Naive B cell (primary cell): ENCODE data around the gene OVCH2. TPM values are rescaled to one million over a fixed set of nuclear protein-coding genes. Genes with fewer than 3 reads are reported as not detected.
"Not testable (repeated sequence)": the region's sequence is repeated elsewhere in the genome, so short reads cannot be mapped to it uniquely, and the experiment has no call there.

ENCODE experiments used
- ATAC-seq, 2 donors: fragments of 150-1000 bp; cut with Tn5 transposase; 2 replicates each; pipeline ENCODE4 v1.10.0; 2021; ENCODE audit warnings: low read depth in 2 of 2, mild to moderate bottlenecking in 2 of 2, moderate library complexity in 2 of 2
- DNase-seq: peaks from one replicate; pipeline ENCODE4 v3.0.0; 2022
- H3K27ac Mint-ChIP-seq, 6 donors: one replicate each; pipeline ENCODE4 v1.8.0; 2020 to 2022; ENCODE audit warnings: mild to moderate bottlenecking in 6 of 6, mixed read lengths in 6 of 6, moderate library complexity in 5 of 6, inconsistent platforms in 2 of 6
- H3K27me3 Mint-ChIP-seq, 3 donors: one replicate each; pipeline ENCODE4 v1.8.0; 2021 to 2022; ENCODE audit warnings: mixed read lengths in 3 of 3, mild to moderate bottlenecking in 1 of 3
- H3K36me3 Mint-ChIP-seq, 2 donors: one replicate each; pipeline ENCODE4 v1.8.0; 2020 to 2022; ENCODE audit warnings: mixed read lengths in 2 of 2, inconsistent platforms in 1 of 2, mild to moderate bottlenecking in 1 of 2
- H3K4me1 Mint-ChIP-seq, 3 donors: one replicate each; pipeline ENCODE4 v1.8.0; 2020 to 2022; ENCODE audit warnings: mixed read lengths in 3 of 3, inconsistent platforms in 1 of 3, mild to moderate bottlenecking in 1 of 3, moderate library complexity in 1 of 3
- H3K4me3 Mint-ChIP-seq, 8 donors: one replicate each; pipeline ENCODE4 v1.8.0; 2020 to 2022; ENCODE audit warnings: mild to moderate bottlenecking in 8 of 8, mixed read lengths in 8 of 8, moderate library complexity in 8 of 8, inconsistent platforms in 2 of 8
- H3K9me3 Mint-ChIP-seq, 7 donors: one replicate each; pipeline ENCODE4 v1.8.0; 2020 to 2022; ENCODE audit warnings: mixed read lengths in 7 of 7, mild to moderate bottlenecking in 5 of 7, inconsistent platforms in 2 of 7, moderate library complexity in 1 of 7
- polyA plus RNA-seq, 6 donors: library from polyadenylated mRNA; unstranded; fragments of 300-500 nt; fragmentation: Illumina TruSeq; gene quantifications; one replicate each; pipeline ENCODE4 v1.2.3, GENCODE V29; 2021; ENCODE audit warnings: low read depth in 6 of 6

Gene OVCH2, protein sequence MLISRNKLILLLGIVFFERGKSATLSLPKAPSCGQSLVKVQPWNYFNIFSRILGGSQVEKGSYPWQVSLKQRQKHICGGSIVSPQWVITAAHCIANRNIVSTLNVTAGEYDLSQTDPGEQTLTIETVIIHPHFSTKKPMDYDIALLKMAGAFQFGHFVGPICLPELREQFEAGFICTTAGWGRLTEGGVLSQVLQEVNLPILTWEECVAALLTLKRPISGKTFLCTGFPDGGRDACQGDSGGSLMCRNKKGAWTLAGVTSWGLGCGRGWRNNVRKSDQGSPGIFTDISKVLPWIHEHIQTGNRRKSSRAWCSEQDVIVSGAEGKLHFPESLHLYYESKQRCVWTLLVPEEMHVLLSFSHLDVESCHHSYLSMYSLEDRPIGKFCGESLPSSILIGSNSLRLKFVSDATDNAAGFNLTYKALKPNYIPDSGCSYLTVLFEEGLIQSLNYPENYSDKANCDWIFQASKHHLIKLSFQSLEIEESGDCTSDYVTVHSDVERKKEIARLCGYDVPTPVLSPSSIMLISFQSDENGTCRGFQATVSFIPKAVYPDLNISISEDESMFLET
- not detected for polyA plus RNA-seq

DNA sequence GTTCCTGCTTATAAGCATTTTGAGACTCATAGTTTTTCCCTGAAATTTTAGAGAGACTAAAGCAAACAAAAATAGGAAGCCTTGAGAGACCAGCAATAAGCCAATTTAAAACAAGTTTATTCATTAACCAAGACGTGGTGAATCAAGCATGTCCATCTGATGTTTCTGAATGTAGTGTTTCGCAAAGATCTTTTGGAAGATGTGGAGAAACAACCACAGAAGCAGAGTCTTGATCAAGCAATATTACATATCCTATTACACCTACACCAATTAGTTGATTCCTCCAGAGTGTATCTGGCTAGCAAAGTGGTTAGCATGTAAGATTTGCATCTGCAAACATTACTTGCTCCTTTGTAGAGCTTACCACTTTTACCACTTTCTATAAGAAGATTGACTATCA lies at the start of gene OVCH2:
OVCH2 (minus strand) TSS at position 101 of the 400 bp plus-strand sequence; CDS start at position 18, 83 bp downstream.
- Mint-ChIP-seq H3K27ac (no peak within 1 kb of the TSS), H3K27me3 (peaks cover 23 to 53% (median 45%) of the 10 kb centered on the region in 3 donors), H3K4me3 (no peak within 1 kb of the TSS), H3K4me1 (no peaks in the 10 kb centered on the region), H3K36me3 (no peaks in the 10 kb centered on the region), H3K9me3 (peaks cover 0 to 9% (median 4%) of the 10 kb centered on the region in 7 donors)
- DNase-seq (no peak), ATAC-seq (no peak)

DNA sequence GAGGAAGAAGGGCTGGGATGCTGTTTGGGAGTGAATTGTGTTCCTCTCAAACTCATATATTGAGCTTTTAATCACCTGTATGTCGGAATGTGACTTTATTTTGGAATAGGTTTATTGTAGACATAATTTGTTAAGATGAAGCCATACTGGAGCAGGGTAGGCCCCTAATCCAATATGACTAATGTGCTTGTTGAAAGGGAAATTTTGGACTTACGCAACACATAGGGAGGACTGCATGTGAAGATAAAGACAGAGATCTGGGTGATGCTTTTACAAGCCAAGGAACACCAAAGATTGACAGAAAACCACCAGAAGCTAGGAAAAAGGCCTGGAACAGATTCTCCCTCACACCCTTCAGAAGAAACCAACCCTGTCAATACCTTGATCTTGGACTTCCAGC lies 43.2 kb upstream of the OVCH2 start:
- no peak overlapping the region for H3K27ac Mint-ChIP-seq
- peaks cover 5 to 14% (median 7%) of the 10 kb centered on the region in 3 donors for H3K27me3 Mint-ChIP-seq
- H3K36me3 Mint-ChIP-seq: no peaks in the 10 kb centered on the region
- DNase-seq (no peak), ATAC-seq (no peak)
- H3K9me3 Mint-ChIP-seq: peaks cover 0 to 2% (median 0%) of the 10 kb centered on the region in 7 donors
- H3K4me1 Mint-ChIP-seq: no peaks in the 10 kb centered on the region
- no peak overlapping the region for H3K4me3 Mint-ChIP-seq

DNA sequence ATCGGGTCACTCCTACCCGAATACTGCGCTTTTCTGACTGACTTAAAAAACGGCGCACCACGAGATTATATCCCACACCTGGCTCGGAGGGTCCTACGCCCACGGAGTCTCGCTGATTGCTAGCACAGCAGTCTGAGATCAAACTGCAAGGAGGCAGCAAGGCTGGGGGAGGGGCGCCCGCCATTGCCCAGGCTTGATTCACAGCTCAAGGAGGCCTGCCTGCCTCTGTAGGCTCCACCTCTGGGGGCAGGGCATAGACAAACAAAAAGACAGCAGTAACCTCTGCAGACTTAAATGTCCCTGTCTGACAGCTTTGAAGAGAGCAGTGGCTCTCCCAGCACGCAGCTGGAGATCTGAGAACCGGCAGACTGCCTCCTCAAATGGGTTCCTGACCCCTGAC lies 28.5 kb upstream of the OVCH2 start:
- H3K27me3 Mint-ChIP-seq: peaks cover 4 to 16% (median 13%) of the 10 kb centered on the region in 3 donors
- not testable (repeated sequence) for H3K36me3 Mint-ChIP-seq, ATAC-seq, H3K4me3 Mint-ChIP-seq, H3K27ac Mint-ChIP-seq, DNase-seq, H3K4me1 Mint-ChIP-seq
- H3K9me3 Mint-ChIP-seq: peaks cover 0 to 12% (median 0%) of the 10 kb centered on the region in 7 donors

DNA sequence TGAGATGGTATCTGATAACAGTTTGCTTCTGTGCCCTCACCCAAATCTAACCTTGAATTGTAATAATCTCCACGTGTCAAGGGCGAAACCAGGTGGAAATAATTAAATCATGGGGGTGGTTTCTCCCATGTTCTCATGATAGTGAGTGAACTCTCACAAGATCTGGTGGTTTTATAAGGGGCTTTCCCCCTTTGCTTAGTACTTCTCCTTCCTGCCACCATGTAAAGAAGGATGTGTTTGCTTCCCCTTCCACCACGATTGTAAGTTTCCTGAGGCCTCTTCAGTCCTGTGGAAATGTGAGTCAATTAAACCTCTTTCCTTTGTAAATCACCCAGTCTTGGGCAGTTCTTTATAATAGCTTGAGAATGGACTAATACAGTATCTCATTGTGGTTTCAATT lies 8.5 kb upstream of the OVCH2 start:
- no peak for DNase-seq
- no peak overlapping the region for H3K4me3 Mint-ChIP-seq
- peak in 1 of 2 donors; percentile 28 for ATAC-seq
- H3K27ac Mint-ChIP-seq: no peak overlapping the region
- peaks cover 8 to 23% (median 12%) of the 10 kb centered on the region in 7 donors for H3K9me3 Mint-ChIP-seq
- H3K27me3 Mint-ChIP-seq: peaks cover 9 to 17% (median 10%) of the 10 kb centered on the region in 3 donors
- peaks cover 0 to 8% of the 10 kb centered on the region in 2 donors for H3K36me3 Mint-ChIP-seq
- peaks cover 0 to 7% (median 0%) of the 10 kb centered on the region in 3 donors for H3K4me1 Mint-ChIP-seq

DNA sequence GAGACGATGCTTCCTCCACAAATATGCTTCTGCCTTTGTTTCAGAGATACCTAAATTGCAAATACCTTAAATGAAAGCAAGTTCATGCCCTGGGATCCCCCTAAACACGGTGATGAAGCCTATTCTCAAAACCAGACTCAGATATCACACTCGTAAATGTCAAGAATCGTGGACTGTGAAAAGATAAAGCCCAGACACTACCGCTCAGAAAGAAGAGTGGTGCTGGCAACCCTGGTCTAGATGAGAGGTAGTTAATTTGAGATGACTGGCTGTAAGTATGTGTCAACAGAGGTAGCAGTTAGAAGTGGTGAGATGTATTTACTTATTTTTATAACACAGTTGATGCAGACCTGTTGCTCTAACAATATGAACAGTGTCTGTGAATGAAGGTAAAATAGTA lies 2.5 kb downstream of the OVCH2 start:
- H3K9me3 Mint-ChIP-seq: no peaks in the 10 kb centered on the region
- ATAC-seq: no peak
- H3K27ac Mint-ChIP-seq: no peak overlapping the region
- H3K27me3 Mint-ChIP-seq: peaks cover 23 to 50% (median 43%) of the 10 kb centered on the region in 3 donors
- no peak for DNase-seq
- no peak overlapping the region for H3K4me3 Mint-ChIP-seq
- no peaks in the 10 kb centered on the region for H3K36me3 Mint-ChIP-seq
- H3K4me1 Mint-ChIP-seq: no peaks in the 10 kb centered on the region

DNA sequence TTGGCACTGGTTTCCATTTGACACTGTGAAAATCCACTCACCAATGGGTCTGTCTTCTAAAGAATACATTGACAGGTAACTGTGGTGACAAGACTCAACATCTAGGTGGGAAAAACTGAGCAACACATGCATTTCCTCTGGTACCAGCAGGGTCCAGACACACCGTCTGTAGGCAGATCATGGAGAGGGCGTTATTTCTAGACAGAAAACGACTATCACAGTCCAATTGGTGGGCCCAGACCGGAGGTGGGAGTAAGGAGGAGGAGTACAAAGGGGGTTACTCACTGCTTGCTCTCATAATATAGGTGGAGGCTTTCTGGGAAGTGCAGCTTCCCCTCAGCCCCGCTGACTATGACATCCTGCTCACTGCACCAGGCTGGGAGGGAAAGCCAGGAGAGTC lies 9.9 kb downstream of the OVCH2 start:
- DNase-seq: no peak
- H3K4me1 Mint-ChIP-seq: peaks cover 0 to 2% (median 0%) of the 10 kb centered on the region in 3 donors
- ATAC-seq: no peak
- H3K27me3 Mint-ChIP-seq: peaks cover 44 to 50% (median 47%) of the 10 kb centered on the region in 3 donors
- no peak overlapping the region for H3K27ac Mint-ChIP-seq
- no peaks in the 10 kb centered on the region for H3K9me3 Mint-ChIP-seq
- H3K36me3 Mint-ChIP-seq: no peaks in the 10 kb centered on the region
- no peak overlapping the region for H3K4me3 Mint-ChIP-seq

DNA sequence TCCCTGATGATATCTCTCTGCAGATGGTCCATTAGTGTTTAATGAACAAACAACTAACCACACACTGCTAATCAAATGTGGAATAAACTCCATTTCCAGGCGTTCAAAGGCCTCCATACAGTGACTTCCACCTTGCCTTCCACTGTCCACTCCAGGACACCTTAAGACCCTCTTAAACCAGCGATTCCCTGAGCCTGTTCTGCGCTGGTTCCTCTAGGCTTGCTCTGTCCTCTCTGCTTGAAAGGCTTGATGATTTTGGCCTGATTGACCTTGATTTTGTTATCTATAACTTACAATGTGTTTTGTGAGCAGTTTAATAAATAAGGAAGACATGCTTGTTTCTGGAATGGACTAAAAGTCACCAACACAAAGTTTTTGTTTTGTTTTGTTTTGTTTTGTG lies 12.0 kb downstream of the OVCH2 start:
- ATAC-seq: no peak
- no peaks in the 10 kb centered on the region for H3K36me3 Mint-ChIP-seq

DNA sequence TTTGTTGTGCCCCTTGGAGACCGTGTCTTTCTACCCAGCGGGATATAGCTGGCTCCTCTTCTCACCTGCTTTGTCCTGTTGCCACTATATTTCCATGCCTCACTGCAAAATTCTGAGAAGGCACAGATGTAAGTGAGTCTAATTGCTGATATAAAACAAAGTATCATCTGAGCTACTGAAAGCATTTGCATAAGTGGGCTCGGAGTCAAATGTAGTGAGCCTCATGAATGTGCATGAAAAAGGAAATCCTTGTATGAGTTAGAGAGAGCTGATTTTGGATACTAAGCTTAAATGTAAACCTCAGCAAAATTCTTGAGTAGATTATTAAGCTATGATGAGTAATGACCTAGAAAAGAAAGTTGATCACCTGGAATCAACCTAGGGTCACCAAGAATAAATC lies 13.9 kb downstream of the OVCH2 start:
- DNase-seq: no peak

More for the DNA sequence above, 12.0 kb downstream of the OVCH2 start:
- Mint-ChIP-seq H3K27ac (no peak overlapping the region), H3K4me1 (peaks cover 0 to 2% (median 0%) of the 10 kb centered on the region in 3 donors), H3K9me3 (no peaks in the 10 kb centered on the region), H3K4me3 (no peak overlapping the region), H3K27me3 (peaks cover 40 to 52% (median 47%) of the 10 kb centered on the region in 3 donors)
- DNase-seq: no peak

DNA sequence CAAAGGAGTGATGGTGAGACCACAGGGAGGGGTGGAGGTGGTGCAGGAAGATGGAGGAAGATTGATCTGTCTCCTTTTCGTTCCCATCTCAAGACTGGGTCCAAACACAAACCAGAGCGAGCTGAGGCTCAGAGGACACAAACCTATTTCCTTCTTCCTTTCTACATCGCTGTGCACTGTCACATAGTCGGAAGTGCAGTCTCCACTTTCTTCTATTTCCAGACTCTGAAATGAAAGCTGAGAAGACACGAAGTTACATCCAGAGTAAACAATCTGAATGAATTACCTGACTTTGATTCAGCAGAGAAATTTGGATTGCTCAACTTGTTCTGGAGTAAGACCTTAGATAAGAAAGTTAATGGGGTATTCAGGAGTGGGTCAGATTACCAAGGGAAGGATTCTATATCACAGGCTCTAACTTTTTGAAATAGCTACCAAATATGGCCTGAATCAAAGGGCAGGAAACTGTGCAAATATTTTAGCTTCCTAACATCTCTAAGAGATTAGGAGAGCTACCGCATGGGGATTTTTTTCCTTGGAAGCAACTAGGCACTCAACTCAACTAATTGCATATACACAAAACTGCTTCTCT lies 14.4 kb downstream of the OVCH2 start:
- Mint-ChIP-seq H3K27me3 (peaks cover 45 to 56% (median 53%) of the 10 kb centered on the region in 3 donors), H3K4me3 (no peak overlapping the region), H3K27ac (no peak overlapping the region), H3K4me1 (peaks cover 0 to 2% (median 0%) of the 10 kb centered on the region in 3 donors), H3K36me3 (no peaks in the 10 kb centered on the region), H3K9me3 (no peaks in the 10 kb centered on the region)
- no peak for ATAC-seq
- DNase-seq: no peak

More for the DNA sequence above, 13.9 kb downstream of the OVCH2 start:
- H3K4me3 Mint-ChIP-seq: no peak overlapping the region
- no peak for ATAC-seq
- peaks cover 0 to 2% (median 0%) of the 10 kb centered on the region in 3 donors for H3K4me1 Mint-ChIP-seq
- H3K9me3 Mint-ChIP-seq: no peaks in the 10 kb centered on the region
- no peak overlapping the region for H3K27ac Mint-ChIP-seq
- peaks cover 45 to 56% (median 53%) of the 10 kb centered on the region in 3 donors for H3K27me3 Mint-ChIP-seq
- H3K36me3 Mint-ChIP-seq: no peaks in the 10 kb centered on the region

DNA sequence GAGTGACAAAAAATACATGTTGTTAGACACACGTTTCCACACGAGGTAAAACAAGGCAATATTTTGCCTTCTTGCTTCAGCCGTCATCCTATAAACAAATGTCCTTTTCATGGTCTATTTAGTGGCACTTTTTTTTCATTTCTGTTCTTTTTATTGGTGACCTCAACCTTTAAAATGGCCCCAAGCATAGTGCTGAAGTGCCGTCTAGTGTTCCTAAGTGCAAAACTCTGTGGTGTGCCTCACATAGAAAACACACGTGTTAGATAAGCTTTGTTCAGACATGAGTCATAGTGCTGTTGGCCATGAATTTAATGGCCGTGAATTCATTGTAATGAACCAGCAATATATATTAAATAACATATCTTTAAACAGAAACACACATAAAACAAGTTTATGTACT lies 15.6 kb downstream of the OVCH2 start:
- no peak overlapping the region for H3K27ac Mint-ChIP-seq
- peaks cover 0 to 2% (median 0%) of the 10 kb centered on the region in 3 donors for H3K4me1 Mint-ChIP-seq
- no peaks in the 10 kb centered on the region for H3K9me3 Mint-ChIP-seq
- H3K36me3 Mint-ChIP-seq: no peaks in the 10 kb centered on the region
- no peak overlapping the region for H3K4me3 Mint-ChIP-seq
- no peak for ATAC-seq
- DNase-seq: no peak
- peaks cover 45 to 56% (median 53%) of the 10 kb centered on the region in 3 donors for H3K27me3 Mint-ChIP-seq

DNA sequence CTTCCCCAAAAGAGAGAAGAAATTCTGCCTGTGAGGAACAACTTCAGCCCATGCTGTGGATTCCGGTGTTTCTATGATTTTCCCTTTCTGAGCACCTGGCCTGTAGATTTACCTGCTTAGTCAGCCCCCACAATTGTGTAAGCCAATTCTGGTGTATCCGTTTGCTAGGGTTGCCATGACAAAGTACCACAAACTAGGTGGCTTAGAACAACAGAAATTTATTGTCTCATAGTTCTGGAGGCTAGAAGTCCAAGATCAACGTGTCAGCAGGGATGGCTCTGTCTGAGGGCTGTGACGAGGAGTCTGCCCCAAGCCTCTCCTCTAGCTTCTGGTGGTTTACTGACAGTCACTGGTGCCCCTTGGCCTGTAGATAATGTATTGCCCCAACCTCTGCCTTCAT lies 17.0 kb downstream of the OVCH2 start:
- Mint-ChIP-seq H3K27ac (peak overlapping the region in 1 of 6 donors; percentile 27), H3K36me3 (no peaks in the 10 kb centered on the region), H3K27me3 (peaks cover 43 to 56% (median 51%) of the 10 kb centered on the region in 3 donors)

DNA sequence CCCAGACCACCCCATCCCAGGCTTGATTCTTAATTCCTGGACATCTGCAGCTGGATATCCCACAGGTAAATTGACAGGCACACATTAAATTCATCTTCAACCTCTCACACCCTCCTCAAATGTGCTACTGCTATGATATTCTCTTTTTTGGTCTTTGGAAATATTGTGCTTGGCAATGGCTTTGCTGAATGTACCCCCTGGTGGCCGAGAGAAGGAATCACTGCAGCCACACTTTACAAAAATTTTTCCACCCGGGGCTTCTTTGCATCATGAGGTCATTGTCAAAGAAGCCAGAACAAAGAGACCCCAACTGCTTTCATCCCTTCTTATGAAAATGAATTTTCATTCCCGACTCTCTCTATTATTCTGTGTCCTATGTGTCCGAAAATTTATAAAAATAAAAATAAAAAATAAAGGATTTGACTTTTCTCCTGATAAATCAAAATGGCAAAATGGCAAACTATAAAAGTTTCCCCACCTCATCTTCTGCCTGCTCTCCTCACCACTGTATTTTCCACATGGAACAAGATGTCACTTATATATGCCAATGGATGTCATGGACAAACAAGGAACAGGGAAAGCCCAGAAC lies 17.9 kb downstream of the OVCH2 start:
- ATAC-seq (peak in 1 of 2 donors; percentile 28), DNase-seq (no peak)
- H3K4me1 Mint-ChIP-seq: no peaks in the 10 kb centered on the region
- H3K4me3 Mint-ChIP-seq: no peak overlapping the region
- no peaks in the 10 kb centered on the region for H3K9me3 Mint-ChIP-seq
- H3K27ac Mint-ChIP-seq: no peak overlapping the region
- H3K36me3 Mint-ChIP-seq: no peaks in the 10 kb centered on the region
- H3K27me3 Mint-ChIP-seq: peaks cover 34 to 47% (median 42%) of the 10 kb centered on the region in 3 donors

More for the DNA sequence above, 17.0 kb downstream of the OVCH2 start:
- ATAC-seq: no peak
- H3K9me3 Mint-ChIP-seq: no peaks in the 10 kb centered on the region
- H3K4me1 Mint-ChIP-seq: no peaks in the 10 kb centered on the region
- no peak for DNase-seq
- no peak overlapping the region for H3K4me3 Mint-ChIP-seq

DNA sequence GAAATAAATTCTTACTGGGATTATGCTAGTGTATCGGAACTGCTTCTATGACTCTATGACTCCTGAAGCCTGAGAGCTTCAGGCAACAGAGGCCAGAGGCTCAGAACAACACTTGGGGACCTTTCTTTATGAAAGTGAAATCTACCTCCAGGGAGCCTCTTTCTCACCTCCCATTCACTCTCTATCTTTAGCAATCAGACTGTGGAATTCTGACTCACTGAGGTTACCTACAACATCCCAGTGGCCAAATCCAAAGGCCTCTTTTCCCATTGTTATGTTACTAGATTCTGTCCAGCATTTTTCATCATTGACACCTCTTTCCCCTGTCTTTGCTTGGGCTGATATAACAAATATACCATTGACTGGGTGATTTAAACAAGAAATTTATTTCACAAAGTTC lies 18.9 kb downstream of the OVCH2 start:
- Mint-ChIP-seq H3K27ac (no peak overlapping the region), H3K4me3 (no peak overlapping the region), H3K36me3 (no peaks in the 10 kb centered on the region), H3K4me1 (no peaks in the 10 kb centered on the region), H3K27me3 (peaks cover 26 to 39% (median 32%) of the 10 kb centered on the region in 3 donors), H3K9me3 (no peaks in the 10 kb centered on the region)
- no peak for DNase-seq
- no peak for ATAC-seq
